HEK293 (cell line): ENCODE measurements around the gene NUDT3.

Experiments
- CTCF ChIA-PET: fragments of 350-600 bp; formaldehyde crosslinking; extraction: SDS; loops from one replicate; lab custom pipeline; 2021; ENCODE audit warnings: antibody characterized with exemption; lab: Yijun Ruan, JAX
- POLR2A ChIA-PET: fragments of 300-600 bp; formaldehyde crosslinking; extraction: SDS; loops from one replicate; lab custom pipeline; 2020; ENCODE audit warnings: antibody characterized with exemption, inconsistent platforms; lab: Yijun Ruan, JAX
- H3K27ac ChIP-seq: fragments of 200-500 bp; sonication (Bioruptor generic); 2 replicates; pipeline ENCODE4 v1.5.1; 2014; ENCODE audit warnings: low read depth, low read length, control low read depth, inconsistent platforms; ENCODE audit errors: extremely low read depth
- H3K36me3 ChIP-seq, 2 experiments: fragments of 200-500 bp in 1 of 2; sonication (Bioruptor generic) in 1 of 2; 1 replicate in 1 of 2; 2 replicates in 1 of 2; pipeline ENCODE4 v1.5.1; 2014 to 2017; ENCODE audit warnings: inconsistent platforms in 2 of 2, low read length in 2 of 2; ENCODE audit not compliant: control insufficient read depth in 2 of 2, insufficient read depth in 1 of 2
- H3K4me1 ChIP-seq: fragments of 200-500 bp; sonication (Bioruptor generic); 2 replicates; pipeline ENCODE4 v1.5.1; 2014; ENCODE audit warnings: mild to moderate bottlenecking, low read length, inconsistent platforms; ENCODE audit not compliant: control insufficient read depth, insufficient read depth
- H3K4me3 ChIP-seq: 2 replicates; pipeline ENCODE4 v1.5.1; 2011; ENCODE audit warnings: low read depth, mild to moderate bottlenecking, control low read depth, low read length, moderate library complexity
- H3K9me3 ChIP-seq: fragments of 200-500 bp; sonication (Bioruptor generic); 2 replicates; pipeline ENCODE4 v1.5.1; 2014; ENCODE audit warnings: low read depth, low read length, inconsistent platforms; ENCODE audit not compliant: control insufficient read depth, insufficient read depth
- PBX3 ChIP-seq: sonication (generic); formaldehyde crosslinking; IDR thresholded peaks from 2 replicates; pipeline ENCODE4 v1.8.1; 2022; ENCODE audit warnings: mild to moderate bottlenecking, moderate library complexity, missing genetic modification reagents
- SALL2 ChIP-seq: fragments of 450-650 bp; formaldehyde crosslinking; IDR thresholded peaks from 2 replicates; pipeline ENCODE4 v1.5.0; 2017; ENCODE audit warnings: missing biosample characterization, mild to moderate bottlenecking, missing genetic modification characterization, borderline replicate concordance
- SCRT2 ChIP-seq: fragments of 450-650 bp; formaldehyde crosslinking; IDR thresholded peaks from 2 replicates; pipeline ENCODE4 v1.5.1; 2016; ENCODE audit warnings: missing biosample characterization, missing genetic modification characterization
- SETDB1 ChIP-seq: IDR thresholded peaks from one replicate; pipeline ENCODE4 v1.6.1; 2017; ENCODE audit warnings: mild to moderate bottlenecking, low read length, moderate library complexity, mixed read lengths; ENCODE audit not compliant: insufficient read length
- ZBTB8A ChIP-seq: fragments of 450-650 bp; formaldehyde crosslinking; IDR thresholded peaks from 2 replicates; pipeline ENCODE4 v1.5.1; 2016; ENCODE audit warnings: missing biosample characterization, missing genetic modification characterization
- ZFHX2 ChIP-seq: fragments of 450-650 bp; formaldehyde crosslinking; conservative IDR thresholded peaks from 2 replicates; pipeline ENCODE4 v1.5.1; 2016; ENCODE audit warnings: missing biosample characterization, missing genetic modification characterization
- ZNF426 ChIP-seq: fragments of 450-650 bp; formaldehyde crosslinking; IDR thresholded peaks from 2 replicates; pipeline ENCODE4 v1.5.1; 2017; ENCODE audit warnings: missing biosample characterization, missing genetic modification characterization, mild to moderate bottlenecking, inconsistent platforms, moderate library complexity
- ZNF501 ChIP-seq: fragments of 450-650 bp; formaldehyde crosslinking; IDR thresholded peaks from 2 replicates; pipeline ENCODE4 v1.5.1; 2016; ENCODE audit warnings: missing biosample characterization, missing genetic modification characterization
- ZNF514 ChIP-seq: fragments of 450-650 bp; formaldehyde crosslinking; IDR thresholded peaks from 2 replicates; pipeline ENCODE4 v1.5.1; 2016; ENCODE audit warnings: missing biosample characterization, missing genetic modification characterization
- ZNF561 ChIP-seq: fragments of 450-650 bp; IDR thresholded peaks from 2 replicates; pipeline ENCODE4 v1.5.1; 2018; ENCODE audit warnings: missing biosample characterization, missing genetic modification characterization, borderline replicate concordance
- ZNF623 ChIP-seq: fragments of 450-650 bp; formaldehyde crosslinking; IDR thresholded peaks from 2 replicates; pipeline ENCODE4 v1.5.1; 2016; ENCODE audit warnings: missing biosample characterization, missing genetic modification characterization
- ZNF776 ChIP-seq: fragments of 450-650 bp; formaldehyde crosslinking; IDR thresholded peaks from 2 replicates; pipeline ENCODE4 v1.5.0; 2017; ENCODE audit warnings: missing biosample characterization, missing genetic modification characterization, borderline replicate concordance
- ZXDB ChIP-seq: fragments of 450-650 bp; formaldehyde crosslinking; IDR thresholded peaks from 2 replicates; pipeline ENCODE4 v1.5.1; 2016; ENCODE audit warnings: missing biosample characterization, missing genetic modification characterization
- TF ChIP-seq, protein P1 (sequence below): fragments of 450-650 bp; formaldehyde crosslinking; IDR thresholded peaks from 2 replicates; pipeline ENCODE4 v1.5.1; 2016; ENCODE audit warnings: missing biosample characterization, missing genetic modification characterization, low read depth
- TF ChIP-seq, protein P2 (sequence below): fragments of 450-650 bp; formaldehyde crosslinking; IDR thresholded peaks from 2 replicates; pipeline ENCODE4 v1.5.1; 2016; ENCODE audit warnings: missing biosample characterization, missing genetic modification characterization
- TF ChIP-seq, protein P3 (sequence below): fragments of 450-650 bp; formaldehyde crosslinking; IDR thresholded peaks from 2 replicates; pipeline ENCODE4 v1.5.1; 2016; ENCODE audit warnings: missing biosample characterization, missing genetic modification characterization
- TF ChIP-seq, protein P4 (sequence below): fragments of 450-650 bp; formaldehyde crosslinking; IDR thresholded peaks from 2 replicates; pipeline ENCODE4 v1.5.1; 2017; ENCODE audit warnings: missing biosample characterization, missing genetic modification characterization
- TF ChIP-seq, protein P5 (sequence below): fragments of 450-650 bp; formaldehyde crosslinking; IDR thresholded peaks from 2 replicates; pipeline ENCODE4 v1.5.1; 2016; ENCODE audit warnings: missing biosample characterization, missing genetic modification characterization

Gene NUDT3

GRCh38 chr6:34231566-34232336, 160.7 kb downstream of the NUDT3 start:
- no peak overlapping the region for H3K27ac ChIP-seq
- H3K4me1 ChIP-seq, result no peaks in the 10 kb centered on the region
- no peaks in the 10 kb centered on the region for H3K9me3 ChIP-seq
- POLR2A ChIA-PET, result no interaction called here
- no peak overlapping the region for H3K4me3 ChIP-seq
- H3K36me3 ChIP-seq, result no peaks in the 10 kb centered on the region
- no peak for TF ChIP-seq SETDB1
- TF ChIP-seq ZNF501 (tag by site-specific recombination), result no peak
- 0 out of 2 replicates have a peak, but pooled peaks have one; percentile 8 for TF ChIP-seq ZFHX2 (tag by site-specific recombination)
- TF ChIP-seq, all 188 proteins: peak for 1
- CTCF ChIA-PET, result interaction anchor here (0.6 to 1.6 kb wide), 3 partner anchors 15 to 380 kb away, joined by 3 to 5 read pairs (median 3); no protein-coding TSS in a partner anchor

DNA sequence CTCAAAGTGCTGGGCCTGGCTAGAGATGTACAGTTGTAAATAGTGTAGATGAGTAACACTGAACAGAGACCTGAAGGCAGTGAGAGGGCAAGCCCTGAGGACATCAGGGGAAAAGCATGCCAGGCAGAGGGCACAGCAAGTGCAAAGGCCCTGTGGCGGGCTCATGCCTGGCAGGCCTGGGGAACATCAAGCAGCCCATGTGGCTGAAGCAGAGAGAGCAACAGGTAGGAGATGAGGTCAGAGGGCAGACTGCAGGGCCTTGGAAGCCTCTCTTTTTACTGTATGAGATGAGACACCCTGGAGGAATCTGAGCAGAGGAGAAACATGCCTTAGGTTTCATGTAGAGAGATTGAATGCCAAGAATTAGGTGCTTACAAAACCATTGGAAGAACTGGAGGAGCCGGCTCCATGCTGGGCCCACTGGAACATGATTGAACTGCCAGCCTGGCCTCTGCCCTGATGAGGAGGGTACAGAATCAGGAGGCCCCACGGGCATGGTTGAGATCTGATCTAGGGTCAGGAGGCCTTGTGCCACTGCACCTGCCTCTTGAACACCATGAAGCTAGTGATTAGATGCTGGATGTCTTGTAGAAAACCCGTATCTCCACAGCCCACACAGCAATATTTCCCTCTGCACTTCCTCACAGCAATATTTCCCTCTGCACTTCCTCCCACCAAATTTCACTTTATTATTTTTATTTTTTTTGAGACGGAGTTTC, 161.7 kb downstream of the NUDT3 start:
- Histone ChIP-seq H3K4me3 (no peak overlapping the region), H3K9me3 (no peaks in the 10 kb centered on the region), H3K4me1 (no peaks in the 10 kb centered on the region), H3K27ac (no peak overlapping the region), H3K36me3 (no peaks in the 10 kb centered on the region)
- POLR2A ChIA-PET, result interaction anchor here (0.6 kb wide), 1 partner anchor 192 kb away, joined by 3 read pairs; no protein-coding TSS in a partner anchor
- TF ChIP-seq ZNF623 (tag by site-specific recombination) (peak; percentile 99), SCRT2 (tag by site-specific recombination) (peak; percentile 93), PBX3 (CRISPR knock-in tag) (no peak)
- CTCF ChIA-PET, result interaction anchor here (0.6 to 2.1 kb wide), 4 partner anchors 16 to 380 kb away, joined by 3 to 8 read pairs (median 4); no protein-coding TSS in a partner anchor

GRCh38 chr6:34229877-34230276, 162.6 kb downstream of the NUDT3 start:
- Histone ChIP-seq H3K27ac (no peak overlapping the region), H3K9me3 (no peaks in the 10 kb centered on the region), H3K36me3 (no peaks in the 10 kb centered on the region), H3K4me1 (no peaks in the 10 kb centered on the region), H3K4me3 (no peak overlapping the region)
- POLR2A ChIA-PET, result interaction anchor here (0.6 kb wide), 1 partner anchor 193 kb away, joined by 3 read pairs; no protein-coding TSS in a partner anchor
- CTCF ChIA-PET, result interaction anchor here (0.7 to 2.1 kb wide), 5 partner anchors 17 to 201 kb away, joined by 3 to 8 read pairs (median 3); no protein-coding TSS in a partner anchor
- no peak for TF ChIP-seq ZBTB8A
- TF ChIP-seq, protein P1, sequence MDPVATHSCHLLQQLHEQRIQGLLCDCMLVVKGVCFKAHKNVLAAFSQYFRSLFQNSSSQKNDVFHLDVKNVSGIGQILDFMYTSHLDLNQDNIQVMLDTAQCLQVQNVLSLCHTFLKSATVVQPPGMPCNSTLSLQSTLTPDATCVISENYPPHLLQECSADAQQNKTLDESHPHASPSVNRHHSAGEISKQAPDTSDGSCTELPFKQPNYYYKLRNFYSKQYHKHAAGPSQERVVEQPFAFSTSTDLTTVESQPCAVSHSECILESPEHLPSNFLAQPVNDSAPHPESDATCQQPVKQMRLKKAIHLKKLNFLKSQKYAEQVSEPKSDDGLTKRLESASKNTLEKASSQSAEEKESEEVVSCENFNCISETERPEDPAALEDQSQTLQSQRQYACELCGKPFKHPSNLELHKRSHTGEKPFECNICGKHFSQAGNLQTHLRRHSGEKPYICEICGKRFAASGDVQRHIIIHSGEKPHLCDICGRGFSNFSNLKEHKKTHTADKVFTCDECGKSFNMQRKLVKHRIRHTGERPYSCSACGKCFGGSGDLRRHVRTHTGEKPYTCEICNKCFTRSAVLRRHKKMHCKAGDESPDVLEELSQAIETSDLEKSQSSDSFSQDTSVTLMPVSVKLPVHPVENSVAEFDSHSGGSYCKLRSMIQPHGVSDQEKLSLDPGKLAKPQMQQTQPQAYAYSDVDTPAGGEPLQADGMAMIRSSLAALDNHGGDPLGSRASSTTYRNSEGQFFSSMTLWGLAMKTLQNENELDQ, result no peak
- TF ChIP-seq SALL2 (tag by site-specific recombination), result no peak
- TF ChIP-seq, protein P2, sequence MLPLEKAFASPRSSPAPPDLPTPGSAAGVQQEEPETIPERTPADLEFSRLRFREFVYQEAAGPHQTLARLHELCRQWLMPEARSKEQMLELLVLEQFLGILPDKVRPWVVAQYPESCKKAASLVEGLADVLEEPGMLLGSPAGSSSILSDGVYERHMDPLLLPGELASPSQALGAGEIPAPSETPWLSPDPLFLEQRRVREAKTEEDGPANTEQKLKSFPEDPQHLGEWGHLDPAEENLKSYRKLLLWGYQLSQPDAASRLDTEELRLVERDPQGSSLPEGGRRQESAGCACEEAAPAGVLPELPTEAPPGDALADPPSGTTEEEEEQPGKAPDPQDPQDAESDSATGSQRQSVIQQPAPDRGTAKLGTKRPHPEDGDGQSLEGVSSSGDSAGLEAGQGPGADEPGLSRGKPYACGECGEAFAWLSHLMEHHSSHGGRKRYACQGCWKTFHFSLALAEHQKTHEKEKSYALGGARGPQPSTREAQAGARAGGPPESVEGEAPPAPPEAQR (tag by site-specific recombination), result no peak
- no peak for TF ChIP-seq ZNF514 (tag by site-specific recombination)
- TF ChIP-seq, protein P3, sequence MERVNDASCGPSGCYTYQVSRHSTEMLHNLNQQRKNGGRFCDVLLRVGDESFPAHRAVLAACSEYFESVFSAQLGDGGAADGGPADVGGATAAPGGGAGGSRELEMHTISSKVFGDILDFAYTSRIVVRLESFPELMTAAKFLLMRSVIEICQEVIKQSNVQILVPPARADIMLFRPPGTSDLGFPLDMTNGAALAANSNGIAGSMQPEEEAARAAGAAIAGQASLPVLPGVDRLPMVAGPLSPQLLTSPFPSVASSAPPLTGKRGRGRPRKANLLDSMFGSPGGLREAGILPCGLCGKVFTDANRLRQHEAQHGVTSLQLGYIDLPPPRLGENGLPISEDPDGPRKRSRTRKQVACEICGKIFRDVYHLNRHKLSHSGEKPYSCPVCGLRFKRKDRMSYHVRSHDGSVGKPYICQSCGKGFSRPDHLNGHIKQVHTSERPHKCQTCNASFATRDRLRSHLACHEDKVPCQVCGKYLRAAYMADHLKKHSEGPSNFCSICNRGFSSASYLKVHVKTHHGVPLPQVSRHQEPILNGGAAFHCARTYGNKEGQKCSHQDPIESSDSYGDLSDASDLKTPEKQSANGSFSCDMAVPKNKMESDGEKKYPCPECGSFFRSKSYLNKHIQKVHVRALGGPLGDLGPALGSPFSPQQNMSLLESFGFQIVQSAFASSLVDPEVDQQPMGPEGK (tag by site-specific recombination), result no peak
- TF ChIP-seq ZNF776 (tag by site-specific recombination), result no peak
- TF ChIP-seq, protein P4, sequence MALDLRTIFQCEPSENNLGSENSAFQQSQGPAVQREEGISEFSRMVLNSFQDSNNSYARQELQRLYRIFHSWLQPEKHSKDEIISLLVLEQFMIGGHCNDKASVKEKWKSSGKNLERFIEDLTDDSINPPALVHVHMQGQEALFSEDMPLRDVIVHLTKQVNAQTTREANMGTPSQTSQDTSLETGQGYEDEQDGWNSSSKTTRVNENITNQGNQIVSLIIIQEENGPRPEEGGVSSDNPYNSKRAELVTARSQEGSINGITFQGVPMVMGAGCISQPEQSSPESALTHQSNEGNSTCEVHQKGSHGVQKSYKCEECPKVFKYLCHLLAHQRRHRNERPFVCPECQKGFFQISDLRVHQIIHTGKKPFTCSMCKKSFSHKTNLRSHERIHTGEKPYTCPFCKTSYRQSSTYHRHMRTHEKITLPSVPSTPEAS, result no peak
- TF ChIP-seq ZXDB (tag by site-specific recombination), result no peak
- TF ChIP-seq ZNF426 (tag by site-specific recombination), result no peak
- TF ChIP-seq ZNF561 (tag by site-specific recombination), result no peak
- TF ChIP-seq, protein P5, sequence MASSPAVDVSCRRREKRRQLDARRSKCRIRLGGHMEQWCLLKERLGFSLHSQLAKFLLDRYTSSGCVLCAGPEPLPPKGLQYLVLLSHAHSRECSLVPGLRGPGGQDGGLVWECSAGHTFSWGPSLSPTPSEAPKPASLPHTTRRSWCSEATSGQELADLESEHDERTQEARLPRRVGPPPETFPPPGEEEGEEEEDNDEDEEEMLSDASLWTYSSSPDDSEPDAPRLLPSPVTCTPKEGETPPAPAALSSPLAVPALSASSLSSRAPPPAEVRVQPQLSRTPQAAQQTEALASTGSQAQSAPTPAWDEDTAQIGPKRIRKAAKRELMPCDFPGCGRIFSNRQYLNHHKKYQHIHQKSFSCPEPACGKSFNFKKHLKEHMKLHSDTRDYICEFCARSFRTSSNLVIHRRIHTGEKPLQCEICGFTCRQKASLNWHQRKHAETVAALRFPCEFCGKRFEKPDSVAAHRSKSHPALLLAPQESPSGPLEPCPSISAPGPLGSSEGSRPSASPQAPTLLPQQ, result no peak
